Neural progenitor cell (in vitro differentiated cells): ENCODE data around the gene JAZF1.

ENCODE experiments used
- EZH2phosphoT487 ChIP-seq: fragments of 200-600 bp; sonication (generic); IDR thresholded peaks from 2 replicates; pipeline ENCODE4 v1.6.1; 2017; ENCODE audit warnings: antibody characterized with exemption
- TF ChIP-seq, protein P1 (sequence below): fragments of 200-600 bp; sonication (generic); IDR thresholded peaks from 2 replicates; pipeline ENCODE4 v1.5.1; 2017; ENCODE audit warnings: antibody characterized with exemption, mild to moderate bottlenecking

DNA sequence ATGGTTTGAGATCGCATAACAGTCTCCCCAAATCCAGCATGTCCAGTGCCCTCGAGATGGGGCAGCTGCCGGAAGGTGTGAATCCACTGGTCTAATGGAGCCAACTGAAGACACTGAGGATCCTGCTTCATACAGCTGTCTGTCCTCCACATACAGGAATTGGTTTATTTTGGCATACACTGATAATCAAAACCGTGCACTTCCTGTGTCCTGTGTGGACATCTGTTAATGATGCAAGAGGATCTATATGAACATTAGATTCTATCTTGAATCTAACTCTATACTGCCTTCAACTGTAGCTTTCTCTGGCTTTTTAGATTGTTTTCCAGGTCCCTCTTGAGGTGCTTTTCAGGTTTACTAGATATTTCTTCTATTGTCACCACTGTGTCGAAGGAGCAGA lies 3.0 kb upstream of the JAZF1 start:
- TF ChIP-seq EZH2phosphoT487, result no peak
- TF ChIP-seq, protein P1, sequence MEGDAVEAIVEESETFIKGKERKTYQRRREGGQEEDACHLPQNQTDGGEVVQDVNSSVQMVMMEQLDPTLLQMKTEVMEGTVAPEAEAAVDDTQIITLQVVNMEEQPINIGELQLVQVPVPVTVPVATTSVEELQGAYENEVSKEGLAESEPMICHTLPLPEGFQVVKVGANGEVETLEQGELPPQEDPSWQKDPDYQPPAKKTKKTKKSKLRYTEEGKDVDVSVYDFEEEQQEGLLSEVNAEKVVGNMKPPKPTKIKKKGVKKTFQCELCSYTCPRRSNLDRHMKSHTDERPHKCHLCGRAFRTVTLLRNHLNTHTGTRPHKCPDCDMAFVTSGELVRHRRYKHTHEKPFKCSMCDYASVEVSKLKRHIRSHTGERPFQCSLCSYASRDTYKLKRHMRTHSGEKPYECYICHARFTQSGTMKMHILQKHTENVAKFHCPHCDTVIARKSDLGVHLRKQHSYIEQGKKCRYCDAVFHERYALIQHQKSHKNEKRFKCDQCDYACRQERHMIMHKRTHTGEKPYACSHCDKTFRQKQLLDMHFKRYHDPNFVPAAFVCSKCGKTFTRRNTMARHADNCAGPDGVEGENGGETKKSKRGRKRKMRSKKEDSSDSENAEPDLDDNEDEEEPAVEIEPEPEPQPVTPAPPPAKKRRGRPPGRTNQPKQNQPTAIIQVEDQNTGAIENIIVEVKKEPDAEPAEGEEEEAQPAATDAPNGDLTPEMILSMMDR, result no peak
